ENCODE measurements around the gene ZNF750. TPM values are rescaled to one million over a fixed set of nuclear protein-coding genes. Genes with fewer than 3 reads are reported as not detected.
A peak's percentile ranks its signal among the peaks of the same experiment; 100 is the strongest.

ZNF750 gene
- total RNA-seq, 1 donor from 2014 or later = 0.34 TPM

GRCh38 chr17:82836823-82837357 lies 2.9 kb downstream of the ZNF750 start:
- peaks cover 7% of the 10 kb centered on the region for H3K4me1 Mint-ChIP-seq (ENCODE audit: low read depth, unreplicated experiment)
- Histone ChIP-seq H3K36me3 (ENCODE audit: insufficient read depth, low read length) (no peaks in the 10 kb centered on the region), H3K27ac (ENCODE audit: low read depth, low read length) (no peak overlapping the region), H3K9ac (ENCODE audit: low read length) (no peak overlapping the region), H4K20me1 (ENCODE audit: insufficient read depth, low read length) (no peaks in the 10 kb centered on the region), H3K4me3 (ENCODE audit: insufficient read depth, low read depth, low read length) (no peak overlapping the region), H3K79me2 (ENCODE audit: insufficient read depth, low read length) (no peaks in the 10 kb centered on the region), H2AFZ (ENCODE audit: low read depth, low read length) (no peak overlapping the region), H3K4me2 (ENCODE audit: low read length) (no peak overlapping the region), H3K9me3 (ENCODE audit: insufficient read depth, low read depth, low read length) (no peaks in the 10 kb centered on the region), H3K4me1 (ENCODE audit: insufficient read depth, low read length) (no peaks in the 10 kb centered on the region), H3K27me3 (ENCODE audit: insufficient read depth, low read length) (no peaks in the 10 kb centered on the region)
- H3K27ac Mint-ChIP-seq (ENCODE audit: unreplicated experiment) = no peak overlapping the region
- peaks cover 2% of the 10 kb centered on the region for H3K27me3 Mint-ChIP-seq (ENCODE audit: low read depth, unreplicated experiment)
- TF ChIP-seq CTCF (IDR thresholded peaks at IDR 0.05; ENCODE audit: insufficient read depth, low read depth, low read length) = no peak
- no peak for FAIRE-seq
- H3K36me3 Mint-ChIP-seq (ENCODE audit: low read depth, unreplicated experiment) = peaks cover 9% of the 10 kb centered on the region
- no peak overlapping the region for H3K4me3 Mint-ChIP-seq (ENCODE audit: unreplicated experiment)
- no peak for DNase-seq (ENCODE audit: low read depth)
- no peaks in the 10 kb centered on the region for H3K9me3 Mint-ChIP-seq (ENCODE audit: unreplicated experiment)

GRCh38 chr17:82835766-82836512 lies 3.9 kb downstream of the ZNF750 start:
- peaks cover 7% of the 10 kb centered on the region for H3K4me1 Mint-ChIP-seq (ENCODE audit: low read depth, unreplicated experiment)
- FAIRE-seq (no peak), DNase-seq (ENCODE audit: low read depth) (no peak)

More at GRCh38 chr17:82835766-82836512, 3.9 kb downstream of the ZNF750 start:
- H3K4me3 ChIP-seq (ENCODE audit: insufficient read depth, low read depth, low read length) = no peak overlapping the region
- Mint-ChIP-seq H3K27me3 (ENCODE audit: low read depth, unreplicated experiment) (peaks cover 2% of the 10 kb centered on the region), H3K9me3 (ENCODE audit: unreplicated experiment) (no peaks in the 10 kb centered on the region), H3K4me3 (ENCODE audit: unreplicated experiment) (no peak overlapping the region), H3K36me3 (ENCODE audit: low read depth, unreplicated experiment) (peaks cover 12% of the 10 kb centered on the region), H3K27ac (ENCODE audit: unreplicated experiment) (peak overlapping the region; percentile 69)
- no peaks in the 10 kb centered on the region for H3K9me3 ChIP-seq (ENCODE audit: insufficient read depth, low read depth, low read length)
- no peak overlapping the region for H3K9ac ChIP-seq (ENCODE audit: low read length)
- no peaks in the 10 kb centered on the region for H4K20me1 ChIP-seq (ENCODE audit: insufficient read depth, low read length)
- H3K27me3 ChIP-seq (ENCODE audit: insufficient read depth, low read length) = no peaks in the 10 kb centered on the region
- H3K4me2 ChIP-seq (ENCODE audit: low read length) = no peak overlapping the region
- TF ChIP-seq EZH2 (IDR thresholded peaks at IDR 0.05; ENCODE audit: insufficient read depth, low read length) (no peak), CTCF (IDR thresholded peaks at IDR 0.05; ENCODE audit: insufficient read depth, low read depth, low read length) (no peak)
- no peak overlapping the region for H3K27ac ChIP-seq (ENCODE audit: low read depth, low read length)
- no peaks in the 10 kb centered on the region for H3K4me1 ChIP-seq (ENCODE audit: insufficient read depth, low read length)
- no peaks in the 10 kb centered on the region for H3K36me3 ChIP-seq (ENCODE audit: insufficient read depth, low read length)
- no peak overlapping the region for H2AFZ ChIP-seq (ENCODE audit: low read depth, low read length)
- H3K79me2 ChIP-seq (ENCODE audit: insufficient read depth, low read length) = no peaks in the 10 kb centered on the region
